Fibroblast of peridontal ligament (primary cell): ENCODE measurements around the gene NEU2.
A peak's percentile ranks its signal among the peaks of the same experiment; 100 is the strongest.
"Not testable (repeated sequence)": the region's sequence is repeated elsewhere in the genome, so short reads cannot be mapped to it uniquely, and the experiment has no call there.

Source experiments
- DNase-seq: peaks from one replicate; pipeline ENCODE4 v3.0.0-alpha.2; 2010; ENCODE audit errors: extremely low read depth

Gene NEU2

GRCh38 chr2:233034091-233034882, 1.8 kb downstream of the NEU2 start:
- no peak for DNase-seq

GRCh38 chr2:233035426-233036161, 3.1 kb downstream of the NEU2 start:
- no peak for DNase-seq

GRCh38 chr2:233036162-233036838, 3.8 kb downstream of the NEU2 start:
- no peak for DNase-seq

GRCh38 chr2:233037078-233037477, 4.6 kb downstream of the NEU2 start:
- peak; percentile 51 for DNase-seq

- DNase-seq, result no peak
These were observed 6.9 kb downstream of the NEU2 start for GRCh38 chr2:233039212-233039845.

GRCh38 chr2:233039846-233040530, 7.5 kb downstream of the NEU2 start:
- DNase-seq, result no peak

GRCh38 chr2:233040571-233040970, 8.1 kb downstream of the NEU2 start:
- no peak for DNase-seq

- DNase-seq, result no peak
These were observed 9.4 kb downstream of the NEU2 start for GRCh38 chr2:233041722-233042323.

GRCh38 chr2:233042549-233042948, 10.1 kb downstream of the NEU2 start:
- no peak for DNase-seq

- no peak for DNase-seq
These were observed 12.6 kb downstream of the NEU2 start for GRCh38 chr2:233044974-233045605.

- DNase-seq, result no peak
These were observed 14.7 kb downstream of the NEU2 start for GRCh38 chr2:233047206-233047605.

- no peak for DNase-seq
These were observed 15.2 kb downstream of the NEU2 start for GRCh38 chr2:233047667-233048066.

- no peak for DNase-seq
These were observed 16.2 kb downstream of the NEU2 start for GRCh38 chr2:233048569-233049193.

- DNase-seq, result no peak
These were observed 16.8 kb downstream of the NEU2 start for GRCh38 chr2:233049194-233049761.

- DNase-seq, result peak; percentile 31
These were observed 19.0 kb downstream of the NEU2 start for GRCh38 chr2:233051241-233052149.

- not testable (repeated sequence) for DNase-seq
These were observed 20.0 kb downstream of the NEU2 start for GRCh38 chr2:233052517-233052916.

- DNase-seq, result peak; percentile 13
These were observed 21.7 kb downstream of the NEU2 start for GRCh38 chr2:233053928-233054784.

GRCh38 chr2:233055362-233055761, 22.9 kb downstream of the NEU2 start:
- no peak for DNase-seq
